OCI-LY7 (cell line): Measurements from ENCODE around the gene THRAP3. TPM values are rescaled to one million over a fixed set of nuclear protein-coding genes. Genes with fewer than 3 reads are reported as not detected.

Source experiments
- BruUV-seq: library from RNA; stranded (reverse); fragments of 400-500 nt; replicated peaks from 2 replicates; lab custom pipeline; 2021; lab: Mats Ljungman, UMichigan
- CTCF ChIA-PET: fragments of 300-600 bp; sonication (Branson Sonifier 250); formaldehyde crosslinking; loops from one replicate; lab custom pipeline; 2022; ENCODE audit warnings: antibody characterized with exemption; ENCODE audit not compliant: unreplicated experiment; lab: Charles Lee
- POLR2A ChIA-PET: fragments of 300-600 bp; sonication (Branson Sonifier 250); formaldehyde crosslinking; loops from one replicate; lab custom pipeline; 2022; ENCODE audit warnings: antibody characterized with exemption; lab: Charles Lee
- DNase-seq: peaks from one replicate; pipeline ENCODE4 v3.0.0-alpha.2; 2015; ENCODE audit warnings: low spot score
- H2AFZ ChIP-seq: fragments of 200-600 bp; sonication (generic), shearing (Covaris generic); 2 replicates; pipeline ENCODE4 v1.6.1; 2014; ENCODE audit warnings: mild to moderate bottlenecking, antibody characterized with exemption, low read length, moderate library complexity
- H3K27ac ChIP-seq: fragments of 200-600 bp; sonication (generic); 2 replicates; pipeline ENCODE4 v1.5.1; 2014; ENCODE audit warnings: mixed run types, low read depth, mild to moderate bottlenecking, moderate library complexity, low read length, inconsistent platforms; ENCODE audit not compliant: poor library complexity, severe bottlenecking
- H3K36me3 ChIP-seq: fragments of 200-600 bp; sonication (generic); 2 replicates; pipeline ENCODE4 v1.6.1; 2014; ENCODE audit warnings: mild to moderate bottlenecking, antibody characterized with exemption, low read length, moderate library complexity, mixed read lengths; ENCODE audit not compliant: insufficient read depth
- H3K4me1 ChIP-seq: fragments of 200-600 bp; sonication (generic); 2 replicates; pipeline ENCODE4 v1.5.1; 2014; ENCODE audit warnings: mild to moderate bottlenecking, low read length; ENCODE audit not compliant: insufficient read depth, poor library complexity, severe bottlenecking
- H3K4me2 ChIP-seq: fragments of 200-600 bp; sonication (generic); 2 replicates; pipeline ENCODE4 v1.6.1; 2014; ENCODE audit warnings: mild to moderate bottlenecking, low read length
- H3K4me3 ChIP-seq: fragments of 200-600 bp; sonication (generic); 2 replicates; pipeline ENCODE4 v1.5.1; 2014; ENCODE audit warnings: mild to moderate bottlenecking, low read depth, low read length; ENCODE audit not compliant: poor library complexity, severe bottlenecking
- H3K79me2 ChIP-seq: fragments of 200-600 bp; sonication (generic); 2 replicates; pipeline ENCODE4 v1.6.1; 2016; ENCODE audit warnings: low read depth, mild to moderate bottlenecking, low read length, moderate library complexity, mixed read lengths; ENCODE audit not compliant: insufficient read depth
- H3K9me2 ChIP-seq: fragments of 200-600 bp; sonication (generic); 2 replicates; pipeline ENCODE4 v1.6.1; 2016; ENCODE audit warnings: mild to moderate bottlenecking, low read length, mixed read lengths; ENCODE audit not compliant: insufficient read depth
- H3K9me3 ChIP-seq: fragments of 200-600 bp; sonication (generic); 2 replicates; pipeline ENCODE4 v1.6.1; 2014; ENCODE audit warnings: mild to moderate bottlenecking, mixed run types, low read length, mixed read lengths
- H4K20me1 ChIP-seq: fragments of 200-600 bp; sonication (generic); 2 replicates; pipeline ENCODE4 v1.6.1; 2014; ENCODE audit warnings: mild to moderate bottlenecking, antibody characterized with exemption, low read length, moderate library complexity, mixed read lengths; ENCODE audit not compliant: insufficient read depth
- CTCF ChIP-seq: fragments of 200-600 bp; sonication (generic); conservative IDR thresholded peaks from 2 replicates; pipeline ENCODE4 v1.5.1; 2014; ENCODE audit warnings: mild to moderate bottlenecking, antibody characterized with exemption, low read length, moderate library complexity, mixed read lengths
- EZH2phosphoT487 ChIP-seq: fragments of 200-600 bp; sonication (generic); IDR thresholded peaks from 2 replicates; pipeline ENCODE4 v1.6.1; 2018; ENCODE audit warnings: low read depth, borderline replicate concordance, mild to moderate bottlenecking, mixed run types, antibody characterized with exemption, low read length, moderate library complexity, mixed read lengths
- intact Hi-C: fragments of 100-400 bp; cut with micrococcal nuclease; formaldehyde crosslinking; loops from one replicate; pipeline ENCODE4 v1.10.0; 2022; ENCODE audit not compliant: unreplicated experiment
- total RNA-seq, 2 experiments: library from RNA; depleted of rRNA in 1 of 2; stranded (reverse); fragments of >200 nt in 1 of 2; shearing (Covaris generic) in 1 of 2; gene quantifications; 2 replicates each; pipeline ENCODE4 v1.2.3, GENCODE V29; 2014 to 2022

THRAP3 gene
- total RNA-seq, 2 experiments from 2014 or later, result 98.7 to 132 TPM

- H3K4me3 ChIP-seq, result no peak overlapping the region
- no peaks in the 10 kb centered on the region for H3K9me3 ChIP-seq
- no peak overlapping the region; the same call in 1 of the 2 replicates for H3K4me2 ChIP-seq
- H2AFZ ChIP-seq, result no peak overlapping the region
- H3K27ac ChIP-seq, result no peak overlapping the region
- ChIA-PET CTCF (no interaction called here), POLR2A (no interaction called here)
- DNase-seq, result no peak
- peaks cover 20% of the 10 kb centered on the region for H3K4me1 ChIP-seq
- TF ChIP-seq EZH2phosphoT487, result no peak
- no peak for TF ChIP-seq CTCF
- H3K9me2 ChIP-seq, result no peaks in the 10 kb centered on the region
- BruUV-seq, result no TSS peak
- no peaks in the 10 kb centered on the region for H3K79me2 ChIP-seq
- intact Hi-C loops, result no loop called here
- H3K36me3 ChIP-seq, result no peaks in the 10 kb centered on the region
- no peaks in the 10 kb centered on the region for H4K20me1 ChIP-seq
Measured at GRCh38 chr1:36320767-36321118, 96.5 kb downstream of the THRAP3 start.

- Histone ChIP-seq H2AFZ (no peak overlapping the region), H3K9me3 (no peaks in the 10 kb centered on the region), H3K4me3 (no peak overlapping the region), H3K79me2 (no peaks in the 10 kb centered on the region), H4K20me1 (no peaks in the 10 kb centered on the region), H3K4me2 (no peak overlapping the region; the same call in 1 of the 2 replicates), H3K9me2 (no peaks in the 10 kb centered on the region), H3K4me1 (peaks cover 21% of the 10 kb centered on the region), H3K27ac (no peak overlapping the region), H3K36me3 (no peaks in the 10 kb centered on the region)
- intact Hi-C loops, result no loop called here
- BruUV-seq, result no TSS peak
- POLR2A ChIA-PET, result no interaction called here
- no peak for TF ChIP-seq CTCF
- DNase-seq, result no peak
- CTCF ChIA-PET, result no interaction called here
Measured at GRCh38 chr1:36321119-36321951, 97.1 kb downstream of the THRAP3 start.
